Measurements from ENCODE around the gene CREBRF. TPM values are rescaled to one million over a fixed set of nuclear protein-coding genes. Genes with fewer than 3 reads are reported as not detected.

Gene CREBRF
- total and polyA plus RNA-seq, 7 experiments from 2014 or later = 18.9 to 105 (median 100) TPM

- ChIA-PET POLR2A (no interaction called here), CTCF (no interaction called here)
- Mint-ChIP-seq H3K27ac (peak overlapping the region in 6 of 9 donors; percentile 6 to 44 (median 24)), H3K4me1 (peaks cover 0 to 78% (median 67%) of the 10 kb centered on the region in 7 donors), H3K27me3 (no peaks in the 10 kb centered on the region), H3K36me3 (peaks cover 10 to 37% (median 33%) of the 10 kb centered on the region in 5 donors), H3K9me3 (peaks cover 0 to 3% (median 0%) of the 10 kb centered on the region in 11 donors), H3K4me3 (no peak overlapping the region)
- Histone ChIP-seq H3K27me3 (ENCODE audit: control insufficient read depth in 2 of 2, insufficient read depth in 2 of 2, low read length in 2 of 2) (no peaks in the 10 kb centered on the region), H3K9me3 (ENCODE audit: control insufficient read depth in 2 of 3, low read length in 3 of 3) (no peaks in the 10 kb centered on the region), H3K27ac (ENCODE audit: low read depth, low read length) (no peak overlapping the region), H3K4me3 (ENCODE audit: low read length) (no peak overlapping the region), H3K4me1 (ENCODE audit: control insufficient read depth in 2 of 2, insufficient read depth in 2 of 2, low read length in 2 of 2) (peaks cover 0 to 3% of the 10 kb centered on the region in 2 donors), H3K36me3 (ENCODE audit: control insufficient read depth in 2 of 3, insufficient read depth in 3 of 3, low read length in 3 of 3) (peaks cover 0 to 20% (median 8%) of the 10 kb centered on the region in 3 experiments)
- intact Hi-C loops (cut with micrococcal nuclease) = loop anchor here in 1 of 2 donors (2.0 to 5.0 kb wide), 2 partner anchors 15 to 37 kb away; partner anchors contain the start of gene CREBRF
- DNase-seq (no peak), ATAC-seq (no peak)
Observed at GRCh38 chr5:173094012-173094661, 38.0 kb downstream of the CREBRF start.

- no peaks in the 10 kb centered on the region for H3K27me3 ChIP-seq (ENCODE audit: control insufficient read depth in 2 of 2, insufficient read depth in 2 of 2, low read length in 2 of 2)
- H3K4me1 ChIP-seq (ENCODE audit: control insufficient read depth in 2 of 2, insufficient read depth in 2 of 2, low read length in 2 of 2) = peaks cover 0 to 17% of the 10 kb centered on the region in 2 donors
- Mint-ChIP-seq H3K36me3 (peaks cover 8 to 29% (median 22%) of the 10 kb centered on the region in 5 donors), H3K4me3 (peak overlapping the region in 8 of 10 donors; percentile 22 to 73 (median 51)), H3K4me1 (peaks cover 3 to 88% (median 70%) of the 10 kb centered on the region in 7 donors), H3K27me3 (no peaks in the 10 kb centered on the region), H3K27ac (peak overlapping the region in 8 of 9 donors; percentile 1 to 67 (median 36)), H3K9me3 (peaks cover 0 to 10% (median 4%) of the 10 kb centered on the region in 11 donors)
- H3K4me3 ChIP-seq (ENCODE audit: low read length) = no peak overlapping the region
- intact Hi-C loops (cut with micrococcal nuclease) = no loop called here
- H3K27ac ChIP-seq (ENCODE audit: low read depth, low read length) = no peak overlapping the region
- peak; percentile 55 for ATAC-seq
- CTCF ChIA-PET = interaction anchor here (0.6 to 0.7 kb wide), 2 partner anchors 27 to 155 kb away, joined by 3 to 4 read pairs; no protein-coding TSS in a partner anchor
- no peak for DNase-seq
- peaks cover 0 to 5% (median 0%) of the 10 kb centered on the region in 3 experiments for H3K9me3 ChIP-seq (ENCODE audit: control insufficient read depth in 2 of 3, low read length in 3 of 3)
- peaks cover 0 to 7% (median 0%) of the 10 kb centered on the region in 3 experiments for H3K36me3 ChIP-seq (ENCODE audit: control insufficient read depth in 2 of 3, insufficient read depth in 3 of 3, low read length in 3 of 3)
- POLR2A ChIA-PET = interaction anchor here (1.2 kb wide), 1 partner anchor 60 kb away, joined by 3 read pairs; no protein-coding TSS in a partner anchor
Observed at GRCh38 chr5:173098787-173099186, 42.6 kb downstream of the CREBRF start.

DNA sequence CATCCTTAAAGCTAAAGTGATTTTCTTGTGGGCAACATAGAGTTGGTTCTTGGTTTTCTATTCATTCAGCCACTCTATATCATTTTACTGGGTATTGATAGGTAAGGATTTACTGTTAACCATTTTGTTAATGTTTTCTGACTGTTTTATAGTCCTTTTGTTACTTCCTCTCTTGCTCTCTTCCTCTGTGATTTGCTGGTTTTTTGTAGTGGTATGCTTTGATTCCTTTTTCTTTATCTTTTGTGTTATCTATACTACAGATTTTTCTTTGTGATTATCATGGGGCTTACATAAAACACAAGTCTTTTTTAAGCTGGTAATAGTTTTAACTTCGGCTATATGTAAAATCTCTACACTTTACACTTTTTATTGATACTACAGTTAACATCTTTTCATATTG lies 43.3 kb downstream of the CREBRF start:
- H3K36me3 Mint-ChIP-seq = peaks cover 5 to 22% (median 19%) of the 10 kb centered on the region in 5 donors
- H3K4me3 ChIP-seq (ENCODE audit: low read length) = no peak overlapping the region
- H3K9me3 Mint-ChIP-seq = peaks cover 0 to 10% (median 4%) of the 10 kb centered on the region in 11 donors
- no peak overlapping the region for H3K27ac ChIP-seq (ENCODE audit: low read depth, low read length)
- ChIA-PET POLR2A (interaction anchor here (0.6 to 1.2 kb wide), 3 partner anchors 19 to 79 kb away, joined by 3 read pairs; no protein-coding TSS in a partner anchor), CTCF (interaction anchor here (0.9 kb wide), 1 partner anchor 64 kb away, joined by 3 read pairs; no protein-coding TSS in a partner anchor)
- ATAC-seq = peak; percentile 76
- peak overlapping the region in 8 of 10 donors; percentile 33 to 73 (median 58) for H3K4me3 Mint-ChIP-seq
- peaks cover 0 to 5% (median 0%) of the 10 kb centered on the region in 3 experiments for H3K9me3 ChIP-seq (ENCODE audit: control insufficient read depth in 2 of 3, low read length in 3 of 3)
- intact Hi-C loops (cut with micrococcal nuclease) = no loop called here
- DNase-seq = peak in 6 of 9 donors; percentile 20 to 53 (median 34)
- no peaks in the 10 kb centered on the region for H3K27me3 ChIP-seq (ENCODE audit: control insufficient read depth in 2 of 2, insufficient read depth in 2 of 2, low read length in 2 of 2)
- H3K27me3 Mint-ChIP-seq = no peaks in the 10 kb centered on the region
- peaks cover 3 to 88% (median 70%) of the 10 kb centered on the region in 7 donors for H3K4me1 Mint-ChIP-seq
- peaks cover 0 to 17% of the 10 kb centered on the region in 2 donors for H3K4me1 ChIP-seq (ENCODE audit: control insufficient read depth in 2 of 2, insufficient read depth in 2 of 2, low read length in 2 of 2)
- H3K36me3 ChIP-seq (ENCODE audit: control insufficient read depth in 2 of 3, insufficient read depth in 3 of 3, low read length in 3 of 3) = peaks cover 0 to 7% (median 0%) of the 10 kb centered on the region in 3 experiments
- H3K27ac Mint-ChIP-seq = peak overlapping the region in 6 of 9 donors; percentile 12 to 67 (median 44)

DNA sequence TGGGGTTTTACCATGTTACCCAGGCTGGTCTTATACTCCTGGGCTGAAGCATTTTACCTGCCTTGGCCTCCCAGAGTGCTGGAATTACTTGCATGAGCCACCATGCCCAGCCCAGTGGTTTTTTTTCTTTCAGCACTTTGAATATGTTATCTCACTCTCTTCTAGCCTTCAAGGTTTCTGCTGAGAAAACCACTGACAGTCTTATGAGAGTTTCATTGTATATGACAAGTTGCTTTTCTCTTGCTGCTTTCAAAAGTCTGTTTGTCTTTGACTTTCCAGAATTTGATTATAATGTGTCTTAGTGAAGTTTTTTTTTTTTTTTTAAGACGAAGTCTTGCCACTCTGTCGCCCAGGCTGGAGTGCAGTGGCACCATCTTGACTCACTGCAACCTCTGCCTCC lies 45.1 kb downstream of the CREBRF start:
- H3K27me3 ChIP-seq (ENCODE audit: control insufficient read depth in 2 of 2, insufficient read depth in 2 of 2, low read length in 2 of 2) = no peaks in the 10 kb centered on the region
- H3K4me1 ChIP-seq (ENCODE audit: control insufficient read depth in 2 of 2, insufficient read depth in 2 of 2, low read length in 2 of 2) = peaks cover 0 to 17% of the 10 kb centered on the region in 2 donors
- DNase-seq = no peak
- peaks cover 3 to 89% (median 73%) of the 10 kb centered on the region in 7 donors for H3K4me1 Mint-ChIP-seq
- H3K4me3 ChIP-seq (ENCODE audit: low read length) = no peak overlapping the region
- peak overlapping the region in 3 of 10 donors; percentile 7 to 49 (median 11) for H3K4me3 Mint-ChIP-seq
- peaks cover 9 to 21% (median 16%) of the 10 kb centered on the region in 5 donors for H3K36me3 Mint-ChIP-seq
- no peaks in the 10 kb centered on the region for H3K27me3 Mint-ChIP-seq
- POLR2A ChIA-PET = no interaction called here
- ATAC-seq = no peak
- intact Hi-C loops (cut with micrococcal nuclease) = loop anchor here in 1 of 2 donors (5.0 kb wide), 1 partner anchor 34 kb away; no protein-coding TSS in a partner anchor
- peaks cover 0 to 5% (median 0%) of the 10 kb centered on the region in 3 experiments for H3K9me3 ChIP-seq (ENCODE audit: control insufficient read depth in 2 of 3, low read length in 3 of 3)
- H3K27ac ChIP-seq (ENCODE audit: low read depth, low read length) = no peak overlapping the region
- CTCF ChIA-PET = no interaction called here
- H3K27ac Mint-ChIP-seq = peak overlapping the region in 3 of 9 donors; percentile 14 to 47 (median 14)
- H3K36me3 ChIP-seq (ENCODE audit: control insufficient read depth in 2 of 3, insufficient read depth in 3 of 3, low read length in 3 of 3) = peaks cover 0 to 7% (median 0%) of the 10 kb centered on the region in 3 experiments
- H3K9me3 Mint-ChIP-seq = peaks cover 0 to 10% (median 4%) of the 10 kb centered on the region in 11 donors

DNA sequence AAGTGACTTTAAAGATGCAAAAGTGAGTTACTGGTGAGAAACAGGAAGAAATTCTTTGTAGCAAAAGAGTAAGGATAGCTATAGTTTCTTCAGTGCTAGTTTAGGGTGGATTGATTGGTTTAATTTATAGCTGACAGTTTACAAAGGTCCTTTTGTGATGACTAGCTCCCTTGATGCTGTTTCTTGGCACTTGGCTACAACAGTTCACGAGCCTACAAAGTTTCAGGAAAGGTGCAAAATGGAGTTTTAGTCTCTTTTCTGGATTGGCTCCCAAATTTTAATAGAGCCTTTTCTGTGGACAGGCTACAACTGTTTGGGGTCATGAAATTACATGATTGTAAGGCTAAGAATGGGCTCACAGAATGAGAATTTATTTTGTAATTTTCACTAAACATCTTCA lies 47.3 kb downstream of the CREBRF start:
- Mint-ChIP-seq H3K27me3 (no peaks in the 10 kb centered on the region), H3K9me3 (peaks cover 0 to 10% (median 4%) of the 10 kb centered on the region in 11 donors), H3K4me1 (peaks cover 3 to 72% (median 57%) of the 10 kb centered on the region in 7 donors), H3K4me3 (no peak overlapping the region), H3K36me3 (peaks cover 9 to 25% (median 18%) of the 10 kb centered on the region in 5 donors), H3K27ac (no peak overlapping the region)
- peaks cover under 1 to 10% (median under 1%) of the 10 kb centered on the region in 3 experiments for H3K36me3 ChIP-seq (ENCODE audit: control insufficient read depth in 2 of 3, insufficient read depth in 3 of 3, low read length in 3 of 3)
- ChIA-PET POLR2A (no interaction called here), CTCF (no interaction called here)
- ATAC-seq = no peak
- no peaks in the 10 kb centered on the region for H3K27me3 ChIP-seq (ENCODE audit: control insufficient read depth in 2 of 2, insufficient read depth in 2 of 2, low read length in 2 of 2)
- no peak overlapping the region for H3K4me3 ChIP-seq (ENCODE audit: low read length)
- DNase-seq = no peak
- no peak overlapping the region for H3K27ac ChIP-seq (ENCODE audit: low read depth, low read length)
- H3K9me3 ChIP-seq (ENCODE audit: control insufficient read depth in 2 of 3, low read length in 3 of 3) = peaks cover 0 to 5% (median 0%) of the 10 kb centered on the region in 3 experiments
- peaks cover 0 to 17% of the 10 kb centered on the region in 2 donors for H3K4me1 ChIP-seq (ENCODE audit: control insufficient read depth in 2 of 2, insufficient read depth in 2 of 2, low read length in 2 of 2)
- intact Hi-C loops (cut with micrococcal nuclease) = loop anchor here in 1 of 2 donors (5.0 kb wide), 1 partner anchor 36 kb away; no protein-coding TSS in a partner anchor

- Mint-ChIP-seq H3K27ac (peak overlapping the region in 3 of 9 donors; percentile 48 to 80 (median 76)), H3K36me3 (peaks cover 11 to 57% (median 23%) of the 10 kb centered on the region in 5 donors), H3K9me3 (no peaks in the 10 kb centered on the region), H3K27me3 (no peaks in the 10 kb centered on the region), H3K4me1 (peaks cover 9 to 23% (median 19%) of the 10 kb centered on the region in 7 donors), H3K4me3 (peak overlapping the region in 1 of 10 donors; percentile 56)
- Histone ChIP-seq H3K27ac (ENCODE audit: low read depth, low read length) (no peak overlapping the region), H3K36me3 (ENCODE audit: control insufficient read depth in 2 of 3, insufficient read depth in 3 of 3, low read length in 3 of 3) (peaks cover 10 to 50% (median 16%) of the 10 kb centered on the region in 3 experiments), H3K9me3 (ENCODE audit: control insufficient read depth in 2 of 3, low read length in 3 of 3) (no peaks in the 10 kb centered on the region), H3K4me1 (ENCODE audit: control insufficient read depth in 2 of 2, insufficient read depth in 2 of 2, low read length in 2 of 2) (no peaks in the 10 kb centered on the region), H3K27me3 (ENCODE audit: control insufficient read depth in 2 of 2, insufficient read depth in 2 of 2, low read length in 2 of 2) (no peaks in the 10 kb centered on the region), H3K4me3 (ENCODE audit: low read length) (no peak overlapping the region)
- ChIA-PET POLR2A (no interaction called here), CTCF (interaction anchor here (2.2 kb wide), 1 partner anchor 125 kb away, joined by 6 read pairs; the partner anchor contains the start of gene ATP6V0E1)
- ATAC-seq (no peak), DNase-seq (no peak)
- intact Hi-C loops (cut with micrococcal nuclease) = loop anchor here in 1 of 2 donors (2.0 kb wide), 1 partner anchor 14 kb away; no protein-coding TSS in a partner anchor
Observed at GRCh38 chr5:173108914-173109313, 52.8 kb downstream of the CREBRF start.

Data from naive thymus-derived CD4-positive, alpha-beta T cell (primary cell).